ENCODE measurements around the gene SMARCD1. TPM values are rescaled to one million over a fixed set of nuclear protein-coding genes. Genes with fewer than 3 reads are reported as not detected.
A peak's percentile ranks its signal among the peaks of the same experiment; 100 is the strongest.

SMARCD1 gene
- total RNA-seq, 1 donor from 2014 or later: 112 TPM

- peaks cover 68% of the 10 kb centered on the region for H3K27me3 Mint-ChIP-seq (ENCODE audit: low read depth)
- H3K4me3 Mint-ChIP-seq: peak overlapping the region; percentile 58
- no peak overlapping the region for H3K27ac Mint-ChIP-seq
- H3K36me3 Mint-ChIP-seq: no peaks in the 10 kb centered on the region
- no peak for DNase-seq (ENCODE audit: low spot score in 2 of 2, unreplicated experiment in 2 of 2)
- no peaks in the 10 kb centered on the region for H3K9me3 Mint-ChIP-seq
- TF ChIP-seq CTCF (IDR thresholded peaks at IDR 0.05; ENCODE audit: unreplicated experiment): no peak
- peaks cover 13% of the 10 kb centered on the region for H3K4me1 Mint-ChIP-seq
Observed at GRCh38 chr12:50057896-50058670, 27.1 kb upstream of the SMARCD1 start.

- Mint-ChIP-seq H3K9me3 (no peaks in the 10 kb centered on the region), H3K36me3 (no peaks in the 10 kb centered on the region), H3K27me3 (ENCODE audit: low read depth) (peaks cover 62% of the 10 kb centered on the region), H3K4me1 (peaks cover 13% of the 10 kb centered on the region), H3K27ac (no peak overlapping the region), H3K4me3 (peak overlapping the region; percentile 58)
- DNase-seq (ENCODE audit: low spot score in 2 of 2, unreplicated experiment in 2 of 2): no peak
- TF ChIP-seq CTCF (IDR thresholded peaks at IDR 0.05; ENCODE audit: unreplicated experiment): no peak
Observed at GRCh38 chr12:50058743-50059312, 26.3 kb upstream of the SMARCD1 start.

GRCh38 chr12:50059440-50060119 is 25.6 kb upstream of the SMARCD1 start:
- Mint-ChIP-seq H3K4me1 (peaks cover 13% of the 10 kb centered on the region), H3K4me3 (peak overlapping the region; percentile 11), H3K27me3 (ENCODE audit: low read depth) (peaks cover 62% of the 10 kb centered on the region), H3K9me3 (no peaks in the 10 kb centered on the region), H3K27ac (no peak overlapping the region), H3K36me3 (no peaks in the 10 kb centered on the region)
- no peak for TF ChIP-seq CTCF (IDR thresholded peaks at IDR 0.05; ENCODE audit: unreplicated experiment)
- no peak for DNase-seq (ENCODE audit: low spot score in 2 of 2, unreplicated experiment in 2 of 2)

GRCh38 chr12:50060120-50060468 is 25.0 kb upstream of the SMARCD1 start:
- no peak for TF ChIP-seq CTCF (IDR thresholded peaks at IDR 0.05; ENCODE audit: unreplicated experiment)
- Mint-ChIP-seq H3K4me1 (peaks cover 13% of the 10 kb centered on the region), H3K36me3 (no peaks in the 10 kb centered on the region), H3K27me3 (ENCODE audit: low read depth) (peaks cover 63% of the 10 kb centered on the region), H3K27ac (no peak overlapping the region), H3K9me3 (no peaks in the 10 kb centered on the region), H3K4me3 (no peak overlapping the region)
- DNase-seq (ENCODE audit: low spot score in 2 of 2, unreplicated experiment in 2 of 2): no peak

GRCh38 chr12:50061171-50061570 is 24.0 kb upstream of the SMARCD1 start:
- H3K4me3 Mint-ChIP-seq: no peak overlapping the region
- no peak for DNase-seq (ENCODE audit: low spot score in 2 of 2, unreplicated experiment in 2 of 2)
- TF ChIP-seq CTCF (IDR thresholded peaks at IDR 0.05; ENCODE audit: unreplicated experiment): no peak
- H3K9me3 Mint-ChIP-seq: no peaks in the 10 kb centered on the region
- peaks cover 57% of the 10 kb centered on the region for H3K27me3 Mint-ChIP-seq (ENCODE audit: low read depth)
- peaks cover 8% of the 10 kb centered on the region for H3K4me1 Mint-ChIP-seq
- no peak overlapping the region for H3K27ac Mint-ChIP-seq
- H3K36me3 Mint-ChIP-seq: no peaks in the 10 kb centered on the region

All from mesothelial cell of epicardium (in vitro differentiated cells).